Spleen (tissue), 11 donors: Measurements from ENCODE around the gene PTPRM. TPM values are rescaled to one million over a fixed set of nuclear protein-coding genes. Genes with fewer than 3 reads are reported as not detected.

ENCODE experiments used
- DNase-seq: peaks from one replicate; pipeline ENCODE4 v3.0.0-alpha.2; 2020
- H3K27ac ChIP-seq, 8 donors: fragments of 200-600 bp; sonication (generic) in 7 of 8; 1 replicate in 4 of 8; 2 replicates in 4 of 8; pipeline versions ENCODE4 v1.5.0 to v1.8.0; 2016 to 2021; ENCODE audit warnings: inconsistent platforms in 4 of 8, mild to moderate bottlenecking in 4 of 8, moderate library complexity in 1 of 8
- H3K27me3 ChIP-seq, 7 donors: fragments of 200-600 bp; sonication (generic) in 6 of 7; replicated peaks in 1 of 7; 1 replicate in 4 of 7; 2 replicates in 3 of 7; pipeline versions ENCODE4 v1.5.0 to v1.8.0; 2016 to 2021; ENCODE audit warnings: inconsistent platforms in 3 of 7, mild to moderate bottlenecking in 1 of 7
- H3K36me3 ChIP-seq, 6 donors: fragments of 200-600 bp; sonication (generic) in 5 of 6; 1 replicate in 4 of 6; 2 replicates in 2 of 6; pipeline versions ENCODE4 v1.5.0 to v1.8.0; 2016 to 2021; ENCODE audit warnings: inconsistent platforms in 2 of 6
- H3K4me1 ChIP-seq, 6 donors: fragments of 200-600 bp; sonication (generic) in 5 of 6; 1 replicate in 3 of 6; 2 replicates in 3 of 6; pipeline versions ENCODE4 v1.5.0 to v1.8.0; 2016 to 2021; ENCODE audit warnings: inconsistent platforms in 3 of 6
- H3K4me3 ChIP-seq, 8 donors: fragments of 200-600 bp; sonication (generic) in 7 of 8; 1 replicate in 4 of 8; 2 replicates in 4 of 8; pipeline versions ENCODE4 v1.5.0 to v1.8.0; 2016 to 2021; ENCODE audit warnings: inconsistent platforms in 4 of 8, mild to moderate bottlenecking in 4 of 8, moderate library complexity in 2 of 8
- H3K9me3 ChIP-seq, 8 donors: fragments of 200-600 bp; sonication (generic) in 7 of 8; 1 replicate in 4 of 8; 2 replicates in 4 of 8; pipeline versions ENCODE4 v1.5.0 to v1.8.0; 2016 to 2021; ENCODE audit warnings: inconsistent platforms in 4 of 8
- CTCF ChIP-seq, 11 experiments: fragments of 200-600 bp in 7 of 11; fragments of 450-650 bp in 4 of 11; sonication (generic) in 4 of 11; IDR thresholded peaks in 8 of 11; conservative IDR thresholded peaks in 3 of 11; 1 replicate in 7 of 11; 2 replicates in 4 of 11; pipeline versions ENCODE4 v1.4.0 to v1.8.0; 2016 to 2021; ENCODE audit warnings: antibody characterized with exemption in 11 of 11, inconsistent platforms in 4 of 11, mild to moderate bottlenecking in 1 of 11
- POLR2A ChIP-seq, 3 donors: fragments of 450-650 bp; IDR thresholded peaks; one replicate each; pipeline ENCODE4 v1.5.1; 2017; ENCODE audit warnings: antibody characterized with exemption in 3 of 3, mild to moderate bottlenecking in 1 of 3
- POLR2AphosphoS5 ChIP-seq, 3 donors: sonication (generic); formaldehyde crosslinking; IDR thresholded peaks; one replicate each; pipeline ENCODE4 v1.5.1; 2017; ENCODE audit warnings: antibody characterized with exemption in 3 of 3
- WGBS, 5 donors: extraction: QIAGEN DNeasy Blood & Tissue Kit in 3 of 5; methylation state at CpG; one replicate each; pipeline versions ENCODE4 v1.1.5 to v1.1.7; 2013 to 2018; 5-methylcytosine and 5-hydroxymethylcytosine counted together
- intact Hi-C: fragments of 100-400 bp; cut with DNase I; formaldehyde crosslinking; loops from one replicate; pipeline ENCODE4 v1.15.0; 2023; ENCODE audit warnings: low total_unique reads
- polyA plus RNA-seq, 3 donors: library from polyadenylated mRNA; stranded (reverse); fragments of 200-250 nt; gene quantifications; one replicate each; pipeline ENCODE4 v1.2.1, GENCODE V29; 2013
- total RNA-seq, 7 donors: library from RNA; depleted of rRNA in 3 of 7; stranded (reverse); fragments of >200 nt in 3 of 7; fragmentation: NEBNext Ultra II Directional in 4 of 7; extraction: Animal tissue kit (Norgen Biotek cat#: 25700) in 4 of 7; gene quantifications; one replicate each; pipeline versions ENCODE4 v1.1.0 to v1.2.1, GENCODE V29; 2016 to 2021
- donor health status: healthy with polysubstance abuse.
- donor health status: DM: no; HTN: no; CAD: no; lungs with moderate emphysema.
- donor health status: DM: no; HTN: no; CAD: no.
- donor health status: Bipolar disorder and iron deficiency.
- donor health status: healthy.
- donor health status: DM: no; HTN: no; CAD: no.
- donor health status: DM: yes; HTN: yes; CAD: no.

The PTPRM gene
- total and polyA plus RNA-seq, 10 donors: 23.5 to 97.8 (median 62.8) TPM

GRCh38 chr18:8224576-8224975 is 657.5 kb downstream of the PTPRM start:
- Histone ChIP-seq H3K36me3 (no peaks in the 10 kb centered on the region), H3K9me3 (peaks cover 0 to 21% (median 13%) of the 10 kb centered on the region in 8 donors), H3K4me3 (no peak overlapping the region), H3K27ac (no peak overlapping the region), H3K27me3 (no peaks in the 10 kb centered on the region), H3K4me1 (peaks cover 0 to 3% (median 0%) of the 10 kb centered on the region in 6 donors)
- intact Hi-C loops: no loop called here
- WGBS, 5 donors: 92 to 98% (median 92%) methylated on average over 3 of the region's 3 CpGs
- DNase-seq: no peak
- TF ChIP-seq POLR2A (IDR thresholded peaks at IDR 0.05) (no peak), CTCF (IDR thresholded peaks at IDR 0.05 in 8 of 11, conservative IDR thresholded peaks at IDR 0.05 in 3 of 11) (no peak), POLR2AphosphoS5 (IDR thresholded peaks at IDR 0.05) (no peak)

- peaks cover 0 to 21% (median 13%) of the 10 kb centered on the region in 8 donors for H3K9me3 ChIP-seq
- H3K27me3 ChIP-seq: no peaks in the 10 kb centered on the region
- no peak for DNase-seq
- 75 to 80% (median 77%) methylated on average over 5 of the region's 5 CpGs for WGBS, 5 donors
- intact Hi-C loops: no loop called here
- H3K4me3 ChIP-seq: no peak overlapping the region
- no peak overlapping the region for H3K27ac ChIP-seq
- no peak for TF ChIP-seq POLR2A (IDR thresholded peaks at IDR 0.05)
- TF ChIP-seq CTCF (IDR thresholded peaks at IDR 0.05 in 8 of 11, conservative IDR thresholded peaks at IDR 0.05 in 3 of 11): no peak
- no peak for TF ChIP-seq POLR2AphosphoS5 (IDR thresholded peaks at IDR 0.05)
- no peaks in the 10 kb centered on the region for H3K4me1 ChIP-seq
- no peaks in the 10 kb centered on the region for H3K36me3 ChIP-seq
These were observed 661.9 kb downstream of the PTPRM start for GRCh38 chr18:8229040-8229439.

- WGBS, 5 donors: 88 to 98% (median 92%) methylated on average over 3 of the region's 3 CpGs
- H3K9me3 ChIP-seq: peaks cover 0 to 26% (median 13%) of the 10 kb centered on the region in 8 donors
- H3K36me3 ChIP-seq: no peaks in the 10 kb centered on the region
- no peak for DNase-seq
- no peak overlapping the region for H3K4me3 ChIP-seq
- TF ChIP-seq POLR2A (IDR thresholded peaks at IDR 0.05) (no peak), POLR2AphosphoS5 (IDR thresholded peaks at IDR 0.05) (no peak), CTCF (IDR thresholded peaks at IDR 0.05 in 8 of 11, conservative IDR thresholded peaks at IDR 0.05 in 3 of 11) (no peak)
- intact Hi-C loops: no loop called here
- no peaks in the 10 kb centered on the region for H3K4me1 ChIP-seq
- no peaks in the 10 kb centered on the region for H3K27me3 ChIP-seq
- no peak overlapping the region for H3K27ac ChIP-seq
These were observed 662.7 kb downstream of the PTPRM start for GRCh38 chr18:8229787-8230186.

DNA sequence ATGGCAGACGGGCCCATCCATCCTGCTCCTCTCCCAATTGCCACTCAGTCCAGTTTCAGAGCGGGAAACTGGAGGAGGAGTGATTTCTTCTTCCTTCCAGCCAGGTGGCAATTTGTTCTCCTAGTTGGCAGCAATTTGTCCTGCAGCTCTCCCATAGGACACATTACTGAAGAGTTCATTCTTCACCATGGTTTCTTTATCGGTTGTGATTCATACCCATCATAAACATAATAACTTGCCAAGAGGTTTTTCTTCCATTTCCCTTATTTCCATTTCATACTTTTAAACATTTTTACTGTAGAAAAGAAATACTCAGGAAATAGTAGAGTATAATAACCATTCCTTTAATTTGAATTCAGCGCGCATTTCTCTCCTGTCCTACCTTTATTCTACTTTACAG is 664.2 kb downstream of the PTPRM start:
- intact Hi-C loops: no loop called here
- WGBS, 5 donors: 78 to 92% (median 87%) methylated on average over 5 of the region's 5 CpGs
- no peaks in the 10 kb centered on the region for H3K4me1 ChIP-seq

More for the DNA sequence above, 664.2 kb downstream of the PTPRM start:
- no peaks in the 10 kb centered on the region for H3K27me3 ChIP-seq
- H3K36me3 ChIP-seq: no peaks in the 10 kb centered on the region
- H3K9me3 ChIP-seq: peaks cover 0 to 17% (median 6%) of the 10 kb centered on the region in 8 donors
- H3K4me3 ChIP-seq: no peak overlapping the region
- no peak for DNase-seq
- TF ChIP-seq CTCF (IDR thresholded peaks at IDR 0.05 in 8 of 11, conservative IDR thresholded peaks at IDR 0.05 in 3 of 11): no peak
- TF ChIP-seq POLR2AphosphoS5 (IDR thresholded peaks at IDR 0.05): no peak
- TF ChIP-seq POLR2A (IDR thresholded peaks at IDR 0.05): no peak
- H3K27ac ChIP-seq: no peak overlapping the region
